Measurements from ENCODE around the gene GRID1.

The GRID1 gene

GRCh38 chr10:85915245-85915846 lies 451.2 kb downstream of the GRID1 start:
- DNase-seq: no peak

GRCh38 chr10:85914720-85915119 lies 451.9 kb downstream of the GRID1 start:
- DNase-seq: no peak

GRCh38 chr10:85908462-85908861 lies 458.1 kb downstream of the GRID1 start:
- no peak for DNase-seq

GRCh38 chr10:85902051-85902450 lies 464.5 kb downstream of the GRID1 start:
- no peak for DNase-seq

- no peak for DNase-seq
Observed at GRCh38 chr10:85901599-85901998, 465.0 kb downstream of the GRID1 start.

- no peak for DNase-seq
Observed at GRCh38 chr10:85900487-85900886, 466.1 kb downstream of the GRID1 start.

- DNase-seq: no peak
Observed at GRCh38 chr10:85900061-85900460, 466.5 kb downstream of the GRID1 start.

- no peak for DNase-seq
Observed at GRCh38 chr10:85891472-85891871, 475.1 kb downstream of the GRID1 start.

- DNase-seq: no peak
Observed at GRCh38 chr10:85888559-85888958, 478.0 kb downstream of the GRID1 start.

- no peak for DNase-seq
Observed at GRCh38 chr10:85888004-85888403, 478.6 kb downstream of the GRID1 start.

- no peak for DNase-seq
Observed at GRCh38 chr10:85874208-85874607, 492.4 kb downstream of the GRID1 start.

- DNase-seq: no peak
Observed at GRCh38 chr10:85873063-85873462, 493.5 kb downstream of the GRID1 start.

- DNase-seq: no peak
Observed at GRCh38 chr10:85868627-85869499, 497.7 kb downstream of the GRID1 start.

- DNase-seq: no peak
Observed at GRCh38 chr10:85864868-85865526, 501.6 kb downstream of the GRID1 start.

GRCh38 chr10:85864173-85864549 lies 502.4 kb downstream of the GRID1 start:
- no peak for DNase-seq

- DNase-seq: no peak
Observed at GRCh38 chr10:85863301-85864172, 503.1 kb downstream of the GRID1 start.

- DNase-seq: no peak
Observed at GRCh38 chr10:85862771-85863170, 503.8 kb downstream of the GRID1 start.

- no peak for DNase-seq
Observed at GRCh38 chr10:85861513-85862197, 504.9 kb downstream of the GRID1 start.

GRCh38 chr10:85859859-85860258 lies 506.7 kb downstream of the GRID1 start:
- no peak for DNase-seq

- no peak for DNase-seq
Observed at GRCh38 chr10:85858776-85859515, 507.6 kb downstream of the GRID1 start.

GRCh38 chr10:85857791-85858190 lies 508.8 kb downstream of the GRID1 start:
- no peak for DNase-seq

GRCh38 chr10:85857305-85857704 lies 509.3 kb downstream of the GRID1 start:
- DNase-seq: no peak
